IPS-18c (cell line): Measurements from ENCODE around the gene SEMA6B.
"Not testable (repeated sequence)": the region's sequence is repeated elsewhere in the genome, so short reads cannot be mapped to it uniquely, and the experiment has no call there.

Source experiments
- H3K4me3 ChIP-seq: 2 replicates; pipeline ENCODE4 v1.7.0; 2013; ENCODE audit warnings: low read depth, mild to moderate bottlenecking, low read length, moderate library complexity; ENCODE audit not compliant: insufficient read depth
- H3K9me3 ChIP-seq: one replicate; pipeline ENCODE4 v1.6.1; 2013; ENCODE audit warnings: mild to moderate bottlenecking, low read length, moderate library complexity; ENCODE audit not compliant: control insufficient read depth, insufficient read depth

Gene SEMA6B

GRCh38 chr19:4539693-4540581 lies 19.5 kb downstream of the SEMA6B start, which contains the start of gene LRG1:
Gene LRG1 (minus strand): TSS chr19:4540036. CDS start chr19:4540013, 23 bp downstream.
- H3K4me3 ChIP-seq: no peak within 1 kb of the TSS
- peaks cover 9% of the 10 kb centered on the region for H3K9me3 ChIP-seq

GRCh38 chr19:4539169-4539692 lies 20.3 kb downstream of the SEMA6B start:
- Histone ChIP-seq H3K9me3 (peaks cover 9% of the 10 kb centered on the region), H3K4me3 (no peak overlapping the region)

- Histone ChIP-seq H3K4me3 (no peak overlapping the region), H3K9me3 (peaks cover 9% of the 10 kb centered on the region)
Observed at GRCh38 chr19:4538601-4538954, 20.9 kb downstream of the SEMA6B start.

GRCh38 chr19:4537953-4538600 lies 21.4 kb downstream of the SEMA6B start:
- Histone ChIP-seq H3K4me3 (no peak overlapping the region), H3K9me3 (peaks cover 9% of the 10 kb centered on the region)

GRCh38 chr19:4536798-4537197 lies 22.7 kb downstream of the SEMA6B start:
- peaks cover 9% of the 10 kb centered on the region for H3K9me3 ChIP-seq
- no peak overlapping the region for H3K4me3 ChIP-seq

GRCh38 chr19:4534836-4535658 lies 24.4 kb downstream of the SEMA6B start, which contains the start of gene PLIN5:
Gene PLIN5 (minus strand): TSS chr19:4535224. CDS start chr19:4534074, 1,150 bp downstream.
- Histone ChIP-seq H3K4me3 (peak within 1 kb of the TSS; percentile 31; the same call in 1 of the 2 replicates), H3K9me3 (peaks cover 3% of the 10 kb centered on the region)

GRCh38 chr19:4533835-4534424 lies 25.6 kb downstream of the SEMA6B start:
- Histone ChIP-seq H3K9me3 (peaks cover under 1% of the 10 kb centered on the region), H3K4me3 (no peak overlapping the region)

- H3K4me3 ChIP-seq: no peak overlapping the region
- H3K9me3 ChIP-seq: no peaks in the 10 kb centered on the region
Observed at GRCh38 chr19:4533334-4533733, 26.1 kb downstream of the SEMA6B start.

- no peaks in the 10 kb centered on the region for H3K9me3 ChIP-seq
Observed at GRCh38 chr19:4531562-4532165, 27.8 kb downstream of the SEMA6B start.

GRCh38 chr19:4529924-4530522 lies 29.5 kb downstream of the SEMA6B start:
- H3K9me3 ChIP-seq: no peaks in the 10 kb centered on the region

More at GRCh38 chr19:4531562-4532165, 27.8 kb downstream of the SEMA6B start:
- H3K4me3 ChIP-seq: no peak overlapping the region

GRCh38 chr19:4528843-4529242 lies 30.6 kb downstream of the SEMA6B start:
- H3K4me3 ChIP-seq: no peak overlapping the region
- no peaks in the 10 kb centered on the region for H3K9me3 ChIP-seq

More at GRCh38 chr19:4529924-4530522, 29.5 kb downstream of the SEMA6B start:
- no peak overlapping the region for H3K4me3 ChIP-seq

GRCh38 chr19:4527377-4527776 lies 32.1 kb downstream of the SEMA6B start:
- not testable (repeated sequence) for H3K9me3 ChIP-seq, H3K4me3 ChIP-seq

GRCh38 chr19:4525563-4526002 lies 33.9 kb downstream of the SEMA6B start:
- no peak overlapping the region for H3K4me3 ChIP-seq
- no peaks in the 10 kb centered on the region for H3K9me3 ChIP-seq

GRCh38 chr19:4524808-4525562 lies 34.5 kb downstream of the SEMA6B start:
- Histone ChIP-seq H3K9me3 (no peaks in the 10 kb centered on the region), H3K4me3 (no peak overlapping the region)

GRCh38 chr19:4523306-4524110 lies 36.0 kb downstream of the SEMA6B start:
- H3K4me3 ChIP-seq: no peak overlapping the region
- H3K9me3 ChIP-seq: no peaks in the 10 kb centered on the region
